ENCODE data around the gene NRARP.
A peak's percentile ranks its signal among the peaks of the same experiment; 100 is the strongest.

The NRARP gene

GRCh38 chr9:137310189-137311052 is 8.3 kb upstream of the NRARP start:
- DNase-seq = peak; percentile 88

GRCh38 chr9:137309368-137310188 is 7.5 kb upstream of the NRARP start:
- DNase-seq = no peak

GRCh38 chr9:137308057-137308619 is 6.1 kb upstream of the NRARP start:
- peak; percentile 47 for DNase-seq

- no peak for DNase-seq
These were observed 5.4 kb upstream of the NRARP start for GRCh38 chr9:137307255-137308056.

- no peak for DNase-seq
These were observed 4.8 kb upstream of the NRARP start for GRCh38 chr9:137306850-137307254.

GRCh38 chr9:137306066-137306849 is 4.2 kb upstream of the NRARP start:
- no peak for DNase-seq

GRCh38 chr9:137305798-137306065 is 3.7 kb upstream of the NRARP start:
- no peak for DNase-seq

GRCh38 chr9:137305060-137305797 is 3.2 kb upstream of the NRARP start:
- no peak for DNase-seq

GRCh38 chr9:137304383-137305059 is 2.5 kb upstream of the NRARP start:
- DNase-seq = no peak

- DNase-seq = no peak
These were observed 1.9 kb upstream of the NRARP start for GRCh38 chr9:137303893-137304382.

GRCh38 chr9:137303151-137303892 is 1.3 kb upstream of the NRARP start:
- DNase-seq = no peak

- no peak for DNase-seq
These were observed 529 bp upstream of the NRARP start for GRCh38 chr9:137302449-137303150.

- peak; percentile 87 for DNase-seq
These were observed 757 bp downstream of the NRARP start for GRCh38 chr9:137301081-137301947.

GRCh38 chr9:137300567-137301080 is 1.4 kb downstream of the NRARP start:
- peak; percentile 73 for DNase-seq

GRCh38 chr9:137299938-137300337 is 2.1 kb downstream of the NRARP start:
- DNase-seq = no peak

- DNase-seq = no peak
These were observed 2.9 kb downstream of the NRARP start for GRCh38 chr9:137299203-137299565.

- DNase-seq = no peak
These were observed 3.5 kb downstream of the NRARP start for GRCh38 chr9:137298401-137299202.

Data from NCI-H69 (cell line).